Measurements from ENCODE around the gene SPDYC. TPM values are rescaled to one million over a fixed set of nuclear protein-coding genes. Genes with fewer than 3 reads are reported as not detected.

Gene SPDYC
- total and polyA plus RNA-seq, 11 donors = not detected

DNA sequence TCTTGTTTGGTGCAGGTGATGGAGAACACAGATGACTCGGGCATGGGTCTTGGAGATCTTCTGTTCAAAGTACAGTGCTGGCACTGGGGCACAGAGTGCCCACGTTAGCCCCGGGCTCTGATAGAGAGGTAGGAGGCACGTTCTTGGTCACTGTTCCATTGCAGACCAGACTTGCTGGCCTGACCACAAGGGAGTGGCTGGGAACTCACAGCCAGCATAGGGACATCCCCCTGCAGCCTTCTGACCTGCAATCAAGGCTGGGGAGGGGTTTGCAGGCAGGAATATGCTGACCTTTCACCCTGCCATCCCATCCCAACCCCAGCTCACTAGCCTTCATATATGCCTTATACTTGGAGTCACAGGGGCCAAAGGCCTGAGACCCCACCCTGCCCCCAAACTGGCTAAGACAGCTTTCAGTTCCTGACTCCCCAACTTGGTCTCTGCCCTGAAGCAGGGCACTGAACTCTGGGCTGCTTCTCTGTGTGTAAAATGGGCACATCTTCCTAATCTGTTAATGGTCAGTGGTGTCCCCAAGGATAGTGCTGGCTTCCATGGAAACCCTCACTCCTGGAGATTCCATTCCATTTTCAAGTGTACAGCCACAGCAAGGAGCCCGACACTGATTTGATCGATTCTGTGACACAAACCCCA is 43.3 kb upstream of the SPDYC start:
- TF ChIP-seq POLR2A (IDR thresholded peaks at IDR 0.05) = no peak
- TF ChIP-seq, protein P1, sequence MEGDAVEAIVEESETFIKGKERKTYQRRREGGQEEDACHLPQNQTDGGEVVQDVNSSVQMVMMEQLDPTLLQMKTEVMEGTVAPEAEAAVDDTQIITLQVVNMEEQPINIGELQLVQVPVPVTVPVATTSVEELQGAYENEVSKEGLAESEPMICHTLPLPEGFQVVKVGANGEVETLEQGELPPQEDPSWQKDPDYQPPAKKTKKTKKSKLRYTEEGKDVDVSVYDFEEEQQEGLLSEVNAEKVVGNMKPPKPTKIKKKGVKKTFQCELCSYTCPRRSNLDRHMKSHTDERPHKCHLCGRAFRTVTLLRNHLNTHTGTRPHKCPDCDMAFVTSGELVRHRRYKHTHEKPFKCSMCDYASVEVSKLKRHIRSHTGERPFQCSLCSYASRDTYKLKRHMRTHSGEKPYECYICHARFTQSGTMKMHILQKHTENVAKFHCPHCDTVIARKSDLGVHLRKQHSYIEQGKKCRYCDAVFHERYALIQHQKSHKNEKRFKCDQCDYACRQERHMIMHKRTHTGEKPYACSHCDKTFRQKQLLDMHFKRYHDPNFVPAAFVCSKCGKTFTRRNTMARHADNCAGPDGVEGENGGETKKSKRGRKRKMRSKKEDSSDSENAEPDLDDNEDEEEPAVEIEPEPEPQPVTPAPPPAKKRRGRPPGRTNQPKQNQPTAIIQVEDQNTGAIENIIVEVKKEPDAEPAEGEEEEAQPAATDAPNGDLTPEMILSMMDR (IDR thresholded peaks at IDR 0.05) = no peak
- Histone ChIP-seq H3K4me1 (peaks cover 0 to 12% (median 9%) of the 10 kb centered on the region in 12 donors), H3K36me3 (peaks cover 0 to 78% (median 74%) of the 10 kb centered on the region in 9 donors), H3K27ac (no peak overlapping the region), H3K9me3 (no peaks in the 10 kb centered on the region), H3K27me3 (no peaks in the 10 kb centered on the region), H3K4me3 (no peak overlapping the region)
- peak in 1 of 5 donors; percentile 14 for DNase-seq
- intact Hi-C loops (cut with DNase I) = loop anchor here in 1 of 10 donors (10.0 kb wide), 1 partner anchor 202 kb away; the partner anchor contains the start of gene PPP2R5B
- no peak for ATAC-seq
- 79 to 87% (median 81%) methylated on average over 6 of the region's 6 CpGs for WGBS, 4 donors

DNA sequence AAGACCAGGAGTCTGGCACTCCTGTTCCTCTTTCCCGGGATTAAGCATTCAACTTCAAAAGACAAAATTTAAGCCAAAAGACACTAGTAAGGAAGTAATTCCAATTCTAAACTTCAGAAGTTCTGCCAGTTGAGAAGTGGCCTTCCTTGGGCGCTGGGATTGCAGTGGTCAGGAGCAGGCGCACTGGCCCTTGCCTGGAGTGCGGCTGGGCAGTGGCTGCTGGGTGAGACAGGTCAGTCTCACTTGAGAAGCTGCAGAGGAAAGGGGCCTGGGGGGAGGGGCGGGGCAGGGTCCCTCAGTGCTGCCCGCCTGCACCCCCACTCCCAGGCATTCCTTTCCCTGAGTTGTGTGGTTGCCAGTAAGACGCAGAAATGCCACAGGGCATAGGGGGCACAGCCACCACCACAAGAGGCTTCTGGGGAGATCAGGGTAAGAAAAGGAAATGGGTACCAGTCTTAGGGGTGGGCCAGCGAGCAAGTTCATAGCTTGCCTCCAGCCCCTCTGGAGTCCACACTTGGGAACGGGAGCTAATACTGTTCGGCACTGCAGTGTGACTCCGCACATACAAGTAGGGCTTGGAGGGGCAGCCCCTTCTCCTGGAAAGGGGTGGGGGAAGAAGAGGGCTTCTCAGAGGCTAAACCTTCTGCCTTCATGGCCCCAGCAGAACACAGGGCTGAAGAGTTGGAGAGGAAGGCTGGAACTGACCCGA is 42.4 kb upstream of the SPDYC start:
- intact Hi-C loops (cut with DNase I) = loop anchor here in 1 of 10 donors (10.0 kb wide), 1 partner anchor 203 kb away; the partner anchor contains the start of gene PPP2R5B
- 78 to 85% (median 82%) methylated on average over 11 to 12 of the region's 12 CpGs for WGBS, 4 donors
- TF ChIP-seq, protein P1 (IDR thresholded peaks at IDR 0.05) = no peak
- TF ChIP-seq POLR2A (IDR thresholded peaks at IDR 0.05) = no peak
- DNase-seq = no peak
- H3K4me3 ChIP-seq = no peak overlapping the region
- no peaks in the 10 kb centered on the region for H3K9me3 ChIP-seq
- H3K27me3 ChIP-seq = no peaks in the 10 kb centered on the region
- H3K4me1 ChIP-seq = peaks cover 0 to 17% (median 10%) of the 10 kb centered on the region in 12 donors
- no peak overlapping the region for H3K27ac ChIP-seq
- peaks cover 0 to 86% (median 80%) of the 10 kb centered on the region in 9 donors for H3K36me3 ChIP-seq
- ATAC-seq = no peak

- Histone ChIP-seq H3K27ac (no peak overlapping the region), H3K4me3 (no peak overlapping the region), H3K36me3 (peaks cover 0 to 91% (median 83%) of the 10 kb centered on the region in 9 donors), H3K4me1 (peaks cover 0 to 18% (median 12%) of the 10 kb centered on the region in 12 donors), H3K9me3 (no peaks in the 10 kb centered on the region), H3K27me3 (no peaks in the 10 kb centered on the region)
- DNase-seq (no peak), ATAC-seq (no peak)
- 80 to 86% (median 83%) methylated on average over 13 to 15 of the region's 15 CpGs for WGBS, 4 donors
- intact Hi-C loops (cut with DNase I) = loop anchor here in 1 of 10 donors (10.0 kb wide), 1 partner anchor 204 kb away; the partner anchor contains the start of gene PPP2R5B
- TF ChIP-seq, protein P1 (IDR thresholded peaks at IDR 0.05) = no peak
- TF ChIP-seq POLR2A (IDR thresholded peaks at IDR 0.05) = no peak
Measured at GRCh38 chr11:65128182-65129145, 41.6 kb upstream of the SPDYC start.
